IMR-90 (cell line): ENCODE data around the gene WDTC1. TPM values are rescaled to one million over a fixed set of nuclear protein-coding genes. Genes with fewer than 3 reads are reported as not detected.

Experiments
- ATAC-seq: fragments of 200-7000 bp; cut with Tn5 transposase; 2 replicates; pipeline ENCODE4 v1.9.1; 2020; ENCODE audit warnings: low read depth, mild to moderate bottlenecking, moderate library complexity
- BruUV-seq: library from RNA; stranded (reverse); fragments of 400-500 nt; replicated peaks from 2 replicates; lab custom pipeline; 2021; lab: Mats Ljungman, UMichigan
- CTCF ChIA-PET: fragments of 300-600 bp; formaldehyde crosslinking; extraction: SDS; loops from one replicate; lab custom pipeline; 2021; ENCODE audit warnings: antibody characterized with exemption; lab: Yijun Ruan, JAX
- POLR2A ChIA-PET: fragments of 300-600 bp; sonication (Branson Sonifier 250); formaldehyde crosslinking; loops from one replicate; lab custom pipeline; 2022; ENCODE audit warnings: antibody characterized with exemption; ENCODE audit not compliant: unreplicated experiment; lab: Charles Lee
- DNase-seq: peaks from one replicate; pipeline ENCODE4 v3.0.0; 2013
- H2AFZ ChIP-seq: replicated peaks from 2 replicates; pipeline ENCODE3; 2013; ENCODE audit warnings: low read length, mild to moderate bottlenecking; ENCODE audit not compliant: poor library complexity
- H2AK5ac ChIP-seq: 2 replicates; pipeline ENCODE4 v1.6.1; 2013; ENCODE audit warnings: low read depth, low read length, inconsistent platforms
- H2AK9ac ChIP-seq: replicated peaks from 2 replicates; pipeline ENCODE3; 2013; ENCODE audit warnings: mild to moderate bottlenecking, low read depth, low read length, moderate library complexity; ENCODE audit not compliant: poor library complexity
- H2BK120ac ChIP-seq: 2 replicates; pipeline ENCODE4 v1.6.1; 2013; ENCODE audit warnings: low read depth, low read length, inconsistent platforms
- H2BK15ac ChIP-seq: 3 replicates; pipeline ENCODE4 v1.6.1; 2013; ENCODE audit warnings: low read depth, low read length, inconsistent platforms
- H2BK20ac ChIP-seq: 2 replicates; pipeline ENCODE4 v1.6.1; 2013; ENCODE audit warnings: low read depth, mild to moderate bottlenecking, inconsistent platforms, low read length, moderate library complexity
- H2BK5ac ChIP-seq: 2 replicates; pipeline ENCODE4 v1.6.1; 2013; ENCODE audit warnings: mild to moderate bottlenecking, low read depth, low read length, inconsistent platforms; ENCODE audit not compliant: poor library complexity, severe bottlenecking
- H3K14ac ChIP-seq: replicated peaks from 2 replicates; pipeline ENCODE4 v1.6.1; 2013; ENCODE audit warnings: low read depth, low read length, inconsistent platforms
- H3K18ac ChIP-seq: 2 replicates; pipeline ENCODE4 v1.6.1; 2013; ENCODE audit warnings: low read depth, low read length, control low read depth
- H3K23ac ChIP-seq: 2 replicates; pipeline ENCODE4 v1.6.1; 2013; ENCODE audit warnings: low read depth, low read length, inconsistent platforms
- H3K27ac ChIP-seq: 2 replicates; pipeline ENCODE4 v1.5.1; 2013; ENCODE audit warnings: mild to moderate bottlenecking, control low read depth, low read length; ENCODE audit not compliant: insufficient read depth
- H3K27me3 ChIP-seq: 2 replicates; pipeline ENCODE4 v1.6.1; 2013; ENCODE audit warnings: low read length; ENCODE audit not compliant: control insufficient read depth, insufficient read depth
- H3K36me3 ChIP-seq: 2 replicates; pipeline ENCODE4 v1.6.1; 2013; ENCODE audit warnings: low read length, mixed read lengths; ENCODE audit not compliant: control insufficient read depth, insufficient read depth
- H3K4ac ChIP-seq: 2 replicates; pipeline ENCODE4 v1.6.1; 2013; ENCODE audit warnings: low read depth, low read length, inconsistent platforms
- H3K4me1 ChIP-seq: 2 replicates; pipeline ENCODE4 v1.6.1; 2013; ENCODE audit warnings: low read length, mixed read lengths; ENCODE audit not compliant: control insufficient read depth, insufficient read depth
- H3K4me2 ChIP-seq: 2 replicates; pipeline ENCODE4 v1.6.1; 2013; ENCODE audit warnings: low read depth, mild to moderate bottlenecking, control low read depth, low read length, moderate library complexity
- H3K4me3 ChIP-seq: 2 replicates; pipeline ENCODE4 v1.5.1; 2013; ENCODE audit warnings: low read depth, mild to moderate bottlenecking, control low read depth, low read length, moderate library complexity; ENCODE audit not compliant: insufficient read depth
- H3K56ac ChIP-seq: 2 replicates; pipeline ENCODE4 v1.6.1; 2013; ENCODE audit warnings: low read length, inconsistent platforms; ENCODE audit not compliant: insufficient read depth; ENCODE audit errors: extremely low read depth
- H3K79me1 ChIP-seq, 2 experiments: 2 replicates each; pipeline ENCODE4 v1.6.1; 2013; ENCODE audit warnings: low read length in 2 of 2, inconsistent platforms in 1 of 2, low read depth in 1 of 2
- H3K9ac ChIP-seq: 2 replicates; pipeline ENCODE4 v1.6.1; 2013; ENCODE audit warnings: low read depth, low read length, control low read depth
- H3K9me1 ChIP-seq: 2 replicates; pipeline ENCODE4 v1.6.1; 2013; ENCODE audit warnings: low read length, inconsistent platforms; ENCODE audit not compliant: insufficient read depth
- H3K9me3 ChIP-seq: 2 replicates; pipeline ENCODE4 v1.6.1; 2013; ENCODE audit warnings: low read length; ENCODE audit not compliant: control insufficient read depth, insufficient read depth
- H4K20me1 ChIP-seq: 2 replicates; pipeline ENCODE4 v1.6.1; 2013; ENCODE audit warnings: low read length, inconsistent platforms; ENCODE audit not compliant: insufficient read depth
- H4K5ac ChIP-seq: 2 replicates; pipeline ENCODE4 v1.6.1; 2013; ENCODE audit warnings: mild to moderate bottlenecking, low read depth, low read length, control low read depth
- H4K8ac ChIP-seq, 2 experiments: 2 replicates each; pipeline ENCODE4 v1.6.1; 2013; ENCODE audit warnings: low read depth in 2 of 2, low read length in 2 of 2, control low read depth in 1 of 2, inconsistent platforms in 1 of 2
- H4K91ac ChIP-seq: 2 replicates; pipeline ENCODE4 v1.6.1; 2013; ENCODE audit warnings: low read depth, low read length, inconsistent platforms; ENCODE audit not compliant: insufficient read depth
- BHLHE40 ChIP-seq: fragments of 150-350 bp; IDR thresholded peaks from 2 replicates; pipeline ENCODE4 v1.6.1; 2016; ENCODE audit warnings: mild to moderate bottlenecking, low read depth, low read length
- POLR2A ChIP-seq: IDR thresholded peaks from 2 replicates; pipeline ENCODE4 v1.6.1; 2012; ENCODE audit warnings: mild to moderate bottlenecking, low read depth, low read length
- RFX5 ChIP-seq: IDR thresholded peaks from 2 replicates; pipeline ENCODE4 v1.8.0; 2012; ENCODE audit warnings: low read depth, mild to moderate bottlenecking, low read length, moderate library complexity
- WGBS, 2 experiments: methylation state at CpG; one replicate each; pipeline versions ENCODE4 v1.1.5 to v1.1.7; 2013; ENCODE audit warnings: missing lambda C conversion rate in 2 of 2; ENCODE audit not compliant: insufficient read length in 1 of 2; ENCODE audit errors: extremely low coverage in 2 of 2; 5-methylcytosine and 5-hydroxymethylcytosine counted together
- dilution Hi-C: fragments of 300-500 bp; cut with HindIII; formaldehyde crosslinking; loops from one replicate; pipeline ENCODE4 v1.14.3; 2018; ENCODE audit warnings: low sequenced_read_pairs; ENCODE audit not compliant: unreplicated experiment
- in situ Hi-C: fragments of 300-500 bp; cut with MboI; formaldehyde crosslinking; loops from 3 replicates; pipeline ENCODE4 v1.14.3; 2019; ENCODE audit warnings: low sequenced_read_pairs, inconsistent platforms, mixed read lengths
- intact Hi-C: fragments of 100-400 bp; cut with micrococcal nuclease; formaldehyde crosslinking; loops from 2 replicates; pipeline ENCODE4 v1.10.0; 2022
- polyA plus RNA-seq, 3 experiments: library from polyadenylated mRNA; depleted of rRNA; stranded (reverse); fragments of >200 nt; gene quantifications; 2 replicates each; pipeline ENCODE4 v1.2.3, GENCODE V29; 2012; ENCODE audit warnings: low replicate concordance in 1 of 3
- total RNA-seq: library from RNA; depleted of rRNA; stranded (reverse); fragments of >200 nt; gene quantifications from 2 replicates; pipeline ENCODE4 v1.2.3, GENCODE V29; 2012
- TF ChIP-seq, protein P1 (sequence below): fragments of 150-350 bp; IDR thresholded peaks from 2 replicates; pipeline ENCODE4 v1.6.1; 2017; ENCODE audit warnings: mild to moderate bottlenecking, antibody characterized with exemption, low read length, low read depth

The WDTC1 gene
- total and polyA plus RNA-seq, 2 of the 4 experiments (the other 2 are of a cell fraction), result 9.9 to 15.2 TPM

- TF ChIP-seq, protein P1, sequence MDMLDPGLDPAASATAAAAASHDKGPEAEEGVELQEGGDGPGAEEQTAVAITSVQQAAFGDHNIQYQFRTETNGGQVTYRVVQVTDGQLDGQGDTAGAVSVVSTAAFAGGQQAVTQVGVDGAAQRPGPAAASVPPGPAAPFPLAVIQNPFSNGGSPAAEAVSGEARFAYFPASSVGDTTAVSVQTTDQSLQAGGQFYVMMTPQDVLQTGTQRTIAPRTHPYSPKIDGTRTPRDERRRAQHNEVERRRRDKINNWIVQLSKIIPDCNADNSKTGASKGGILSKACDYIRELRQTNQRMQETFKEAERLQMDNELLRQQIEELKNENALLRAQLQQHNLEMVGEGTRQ, result peak; percentile 54
- TF ChIP-seq RFX5, result no peak
Measured at GRCh38 chr1:27321813-27322568, 87.6 kb downstream of the WDTC1 start, which contains the start of gene TMEM222 (continued).

DNA sequence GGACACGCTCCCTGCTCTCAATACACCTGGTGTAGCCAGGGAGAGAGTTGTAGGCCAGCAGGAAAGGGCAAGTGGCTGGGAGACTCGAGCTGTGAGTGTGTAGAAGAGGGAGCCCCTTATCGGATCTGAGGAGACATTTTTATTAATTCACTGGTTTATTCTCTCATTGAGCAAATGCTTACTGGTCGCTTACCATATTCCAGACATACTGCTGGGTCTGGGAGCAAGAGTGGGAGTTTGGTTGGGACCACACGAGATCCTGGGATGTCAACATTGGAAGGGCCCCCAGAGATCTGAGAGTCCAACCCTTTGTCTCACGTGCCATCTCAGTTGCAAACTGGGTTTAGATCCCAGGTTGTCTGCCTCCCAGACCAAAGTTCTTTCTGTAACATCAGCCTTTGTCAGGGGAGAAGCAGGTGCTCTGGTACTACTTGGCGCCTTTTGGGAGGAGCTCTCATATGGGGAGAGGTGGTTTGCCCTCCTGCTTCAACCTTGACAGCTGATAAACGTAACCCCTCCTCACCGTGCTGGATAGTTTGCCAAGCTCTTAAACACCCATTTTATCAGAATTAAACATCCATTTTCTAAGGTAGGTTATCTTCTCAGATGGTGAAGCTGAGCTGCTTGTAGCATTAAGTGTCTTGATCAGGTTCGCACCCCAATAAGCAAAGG lies 88.3 kb downstream of the WDTC1 start:
- Histone ChIP-seq H3K56ac (peak overlapping the region; percentile 83), H3K36me3 (peaks cover 17% of the 10 kb centered on the region), H2BK120ac (peak overlapping the region; percentile 59), H4K5ac (peak overlapping the region; percentile 98), H3K27ac (peak overlapping the region; percentile 96), H3K27me3 (no peaks in the 10 kb centered on the region), H2BK5ac (peak overlapping the region; percentile 92), H4K20me1 (peaks cover 7% of the 10 kb centered on the region; the same call in 1 of the 2 replicates), H2BK15ac (no peak overlapping the region), H4K91ac (peak overlapping the region; percentile 95), H3K79me1 (peaks cover 19 to 47% of the 10 kb centered on the region in 2 experiments), H3K14ac (peak overlapping the region; percentile 98), H2BK20ac (no peak overlapping the region), H3K4me3 (peak overlapping the region; percentile 97), H4K8ac (peak overlapping the region; percentile 99), H3K4me2 (peak overlapping the region; percentile 99), H3K18ac (peak overlapping the region; percentile 69), H3K4me1 (peaks cover 6% of the 10 kb centered on the region), H3K23ac (peak overlapping the region; percentile 82), H3K9ac (peak overlapping the region; percentile 99), H3K9me3 (no peaks in the 10 kb centered on the region), H2AFZ (peak overlapping the region; percentile 99), H3K9me1 (peaks cover 9% of the 10 kb centered on the region; the same call in 1 of the 2 replicates), H3K4ac (peak overlapping the region; percentile 98), H2AK9ac (peak overlapping the region; percentile 98), H2AK5ac (peak overlapping the region; percentile 99)
- ChIA-PET CTCF (no interaction called here), POLR2A (interaction anchor here (0.7 kb wide), 1 partner anchor 44 kb away, joined by 3 read pairs; the partner anchor contains the start of gene MAP3K6)
- TSS peak; percentile 27 for BruUV-seq
- TF ChIP-seq BHLHE40, result peak; percentile 36; the same call in 1 of the 2 replicates
- no peak for TF ChIP-seq POLR2A
- dilution Hi-C loops (no loop called here), in situ Hi-C loops (no loop called here), intact Hi-C loops (no loop called here)
- DNase-seq, result no peak
- WGBS, 2 experiments, result no CpG with 5 or more reads among the region's 10 CpGs
- ATAC-seq, result no peak
